Activated T-cell treated with anti-CD3 and anti-CD28 coated beads, Interleukin-2, amount 50 U/mL, for 24 hours (primary cell): Measurements from ENCODE around the gene ZNF688.

Source experiments
- DNase-seq: peaks from one replicate; pipeline ENCODE4 v3.0.0-alpha.2; 2020
- H3K27ac Mint-ChIP-seq: 2 replicates; pipeline ENCODE4 v1.8.0; 2020; ENCODE audit warnings: mild to moderate bottlenecking, mixed read lengths
- H3K27me3 Mint-ChIP-seq: 2 replicates; pipeline ENCODE4 v1.8.0; 2020; ENCODE audit warnings: mixed read lengths
- H3K36me3 Mint-ChIP-seq: 2 replicates; pipeline ENCODE4 v1.8.0; 2020; ENCODE audit warnings: low read depth, mixed read lengths
- H3K4me1 Mint-ChIP-seq: 2 replicates; pipeline ENCODE4 v1.8.0; 2020; ENCODE audit warnings: low read depth, mixed read lengths
- H3K4me3 Mint-ChIP-seq: 2 replicates; pipeline ENCODE4 v1.8.0; 2020; ENCODE audit warnings: mild to moderate bottlenecking, moderate library complexity, mixed read lengths
- H3K9me3 Mint-ChIP-seq: 2 replicates; pipeline ENCODE4 v1.8.0; 2020; ENCODE audit warnings: mixed read lengths

The ZNF688 gene

GRCh38 chr16:30535106-30535776, 36.3 kb downstream of the ZNF688 start:
- DNase-seq = no peak
- peak overlapping the region; percentile 85 for H3K4me3 Mint-ChIP-seq
- H3K36me3 Mint-ChIP-seq = peaks cover 85% of the 10 kb centered on the region
- H3K9me3 Mint-ChIP-seq = no peaks in the 10 kb centered on the region
- H3K27me3 Mint-ChIP-seq = no peaks in the 10 kb centered on the region
- H3K27ac Mint-ChIP-seq = peak overlapping the region; percentile 98
- peaks cover 42% of the 10 kb centered on the region for H3K4me1 Mint-ChIP-seq

- Mint-ChIP-seq H3K36me3 (peaks cover 79% of the 10 kb centered on the region), H3K4me1 (peaks cover 46% of the 10 kb centered on the region), H3K27ac (peak within 1 kb of the TSS; percentile 98), H3K4me3 (peak within 1 kb of the TSS; percentile 85), H3K9me3 (no peaks in the 10 kb centered on the region), H3K27me3 (no peaks in the 10 kb centered on the region)
- DNase-seq = peak; percentile 95
Observed at GRCh38 chr16:30534368-30535105, 37.0 kb downstream of the ZNF688 start, which contains the start of gene ZNF747. TSS of gene ZNF747 (minus strand) at chr16:30534858. CDS start at chr16:30534679, 179 bp downstream.

GRCh38 chr16:30533748-30534367, 37.7 kb downstream of the ZNF688 start:
- Mint-ChIP-seq H3K27ac (peak overlapping the region; percentile 98), H3K9me3 (no peaks in the 10 kb centered on the region), H3K27me3 (no peaks in the 10 kb centered on the region), H3K4me3 (peak overlapping the region; percentile 85), H3K36me3 (peaks cover 72% of the 10 kb centered on the region), H3K4me1 (peaks cover 46% of the 10 kb centered on the region)
- no peak for DNase-seq

GRCh38 chr16:30533146-30533522, 38.4 kb downstream of the ZNF688 start:
- H3K9me3 Mint-ChIP-seq = no peaks in the 10 kb centered on the region
- H3K4me3 Mint-ChIP-seq = peak overlapping the region; percentile 85
- DNase-seq = no peak
- no peaks in the 10 kb centered on the region for H3K27me3 Mint-ChIP-seq
- peaks cover 68% of the 10 kb centered on the region for H3K36me3 Mint-ChIP-seq
- peak overlapping the region; percentile 87 for H3K27ac Mint-ChIP-seq
- H3K4me1 Mint-ChIP-seq = peaks cover 49% of the 10 kb centered on the region

- Mint-ChIP-seq H3K27ac (peak overlapping the region; percentile 87), H3K9me3 (no peaks in the 10 kb centered on the region), H3K4me3 (peak overlapping the region; percentile 85), H3K27me3 (no peaks in the 10 kb centered on the region), H3K4me1 (peaks cover 50% of the 10 kb centered on the region), H3K36me3 (peaks cover 62% of the 10 kb centered on the region)
- DNase-seq = no peak
Observed at GRCh38 chr16:30532285-30533145, 39.0 kb downstream of the ZNF688 start.

- H3K9me3 Mint-ChIP-seq = no peaks in the 10 kb centered on the region
- H3K4me1 Mint-ChIP-seq = peaks cover 40% of the 10 kb centered on the region
- H3K27me3 Mint-ChIP-seq = no peaks in the 10 kb centered on the region
- H3K36me3 Mint-ChIP-seq = peaks cover 41% of the 10 kb centered on the region
- H3K4me3 Mint-ChIP-seq = no peak overlapping the region
- peak overlapping the region; percentile 76 for H3K27ac Mint-ChIP-seq
- no peak for DNase-seq
Observed at GRCh38 chr16:30530163-30531037, 41.1 kb downstream of the ZNF688 start.

GRCh38 chr16:30528799-30529457, 42.6 kb downstream of the ZNF688 start:
- H3K4me3 Mint-ChIP-seq = no peak overlapping the region
- no peaks in the 10 kb centered on the region for H3K27me3 Mint-ChIP-seq
- no peak for DNase-seq
- no peaks in the 10 kb centered on the region for H3K9me3 Mint-ChIP-seq
- H3K27ac Mint-ChIP-seq = peak overlapping the region; percentile 73
- H3K36me3 Mint-ChIP-seq = peaks cover 37% of the 10 kb centered on the region
- peaks cover 45% of the 10 kb centered on the region for H3K4me1 Mint-ChIP-seq

- peak overlapping the region; percentile 76 for H3K27ac Mint-ChIP-seq
Observed at GRCh38 chr16:30527635-30528178, 43.8 kb downstream of the ZNF688 start.

GRCh38 chr16:30526823-30527634, 44.5 kb downstream of the ZNF688 start:
- peak overlapping the region; percentile 74 for H3K4me3 Mint-ChIP-seq
- H3K36me3 Mint-ChIP-seq = peaks cover 28% of the 10 kb centered on the region
- peak overlapping the region; percentile 76 for H3K27ac Mint-ChIP-seq
- no peaks in the 10 kb centered on the region for H3K9me3 Mint-ChIP-seq
- peaks cover 43% of the 10 kb centered on the region for H3K4me1 Mint-ChIP-seq
- no peaks in the 10 kb centered on the region for H3K27me3 Mint-ChIP-seq
- peak; percentile 95 for DNase-seq

More at GRCh38 chr16:30527635-30528178, 43.8 kb downstream of the ZNF688 start:
- Mint-ChIP-seq H3K4me1 (peaks cover 42% of the 10 kb centered on the region), H3K36me3 (peaks cover 29% of the 10 kb centered on the region), H3K9me3 (no peaks in the 10 kb centered on the region), H3K27me3 (no peaks in the 10 kb centered on the region), H3K4me3 (peak overlapping the region; percentile 74)
- no peak for DNase-seq

GRCh38 chr16:30526137-30526822, 45.2 kb downstream of the ZNF688 start, which contains the start of gene ZNF768:
TSS of gene ZNF768 (minus strand) at chr16:30526566. CDS start at chr16:30526413, 153 bp downstream.
- peaks cover 28% of the 10 kb centered on the region for H3K36me3 Mint-ChIP-seq
- no peak for DNase-seq

GRCh38 chr16:30525844-30526136, 45.7 kb downstream of the ZNF688 start:
- peak overlapping the region; percentile 81 for H3K4me3 Mint-ChIP-seq
- peaks cover 39% of the 10 kb centered on the region for H3K4me1 Mint-ChIP-seq
- H3K9me3 Mint-ChIP-seq = no peaks in the 10 kb centered on the region
- DNase-seq = no peak
- no peaks in the 10 kb centered on the region for H3K27me3 Mint-ChIP-seq
- H3K36me3 Mint-ChIP-seq = peaks cover 26% of the 10 kb centered on the region
- H3K27ac Mint-ChIP-seq = peak overlapping the region; percentile 89

More at GRCh38 chr16:30526137-30526822, 45.2 kb downstream of the ZNF688 start, which contains the start of gene ZNF768:
- no peaks in the 10 kb centered on the region for H3K27me3 Mint-ChIP-seq
- peak within 1 kb of the TSS; percentile 81 for H3K4me3 Mint-ChIP-seq
- peaks cover 43% of the 10 kb centered on the region for H3K4me1 Mint-ChIP-seq
- peak within 1 kb of the TSS; percentile 89 for H3K27ac Mint-ChIP-seq
- no peaks in the 10 kb centered on the region for H3K9me3 Mint-ChIP-seq
